Choroid plexus epithelial cell (primary cell): Measurements from ENCODE around the gene SURF6.

ENCODE experiments used
- DNase-seq: peaks from one replicate; pipeline ENCODE4 v3.0.0-alpha.2; 2010; ENCODE audit warnings: low read depth
- H3K4me3 ChIP-seq: 2 replicates; pipeline ENCODE4 v1.5.1; 2011; ENCODE audit warnings: low read depth, mild to moderate bottlenecking, control low read depth, low read length, moderate library complexity
- CTCF ChIP-seq: conservative IDR thresholded peaks from 2 replicates; pipeline ENCODE4 v1.5.1; 2011; ENCODE audit warnings: low read depth, mild to moderate bottlenecking, control low read depth, inconsistent platforms, low read length, moderate library complexity

SURF6 gene

GRCh38 chr9:133347515-133347984, 11.6 kb upstream of the SURF6 start:
- peak overlapping the region; percentile 83 for H3K4me3 ChIP-seq
- DNase-seq, result peak; percentile 20
- no peak for TF ChIP-seq CTCF

DNA sequence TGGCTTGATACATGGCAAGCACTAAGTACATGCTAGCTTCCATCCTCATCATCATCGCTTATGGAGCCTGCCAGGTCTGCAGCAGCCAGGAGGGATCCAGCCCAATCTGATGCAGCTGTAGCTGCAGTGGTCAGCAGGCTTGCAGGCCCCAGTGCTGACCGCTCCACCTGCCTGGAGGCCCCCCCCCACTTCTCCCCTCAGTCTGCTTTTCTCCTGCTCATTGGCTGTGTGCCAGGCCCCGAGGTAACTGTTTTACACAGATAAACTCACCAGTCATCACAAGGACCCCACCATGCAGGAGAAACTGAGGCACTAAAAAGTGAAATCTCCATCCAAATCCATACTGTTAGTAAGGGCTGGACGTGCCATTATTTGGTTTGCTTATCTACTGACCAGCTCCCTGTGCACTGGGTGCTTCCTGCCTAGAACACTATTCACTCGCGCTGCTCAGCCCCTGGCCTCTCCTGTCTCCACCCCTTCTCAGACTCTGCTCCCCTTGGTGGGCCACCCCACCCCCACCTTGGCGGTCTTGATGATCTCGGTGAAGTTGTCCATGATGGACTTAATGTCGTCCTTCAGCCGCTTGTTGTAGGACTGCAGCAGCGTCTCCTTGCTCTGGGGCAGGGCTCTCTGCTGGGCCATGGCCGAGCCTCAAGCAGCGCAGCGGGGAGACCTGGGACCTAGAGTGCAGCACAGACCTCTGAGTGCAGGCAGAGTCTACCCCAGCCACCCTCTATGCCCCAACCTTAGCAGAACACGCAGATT, 10.2 kb upstream of the SURF6 start:
- no peak for TF ChIP-seq CTCF
- DNase-seq, result no peak
- H3K4me3 ChIP-seq, result peak overlapping the region; percentile 83

- no peak for DNase-seq
- TF ChIP-seq CTCF, result no peak
- H3K4me3 ChIP-seq, result no peak overlapping the region
Observed at GRCh38 chr9:133345596-133345995, 9.6 kb upstream of the SURF6 start.

DNA sequence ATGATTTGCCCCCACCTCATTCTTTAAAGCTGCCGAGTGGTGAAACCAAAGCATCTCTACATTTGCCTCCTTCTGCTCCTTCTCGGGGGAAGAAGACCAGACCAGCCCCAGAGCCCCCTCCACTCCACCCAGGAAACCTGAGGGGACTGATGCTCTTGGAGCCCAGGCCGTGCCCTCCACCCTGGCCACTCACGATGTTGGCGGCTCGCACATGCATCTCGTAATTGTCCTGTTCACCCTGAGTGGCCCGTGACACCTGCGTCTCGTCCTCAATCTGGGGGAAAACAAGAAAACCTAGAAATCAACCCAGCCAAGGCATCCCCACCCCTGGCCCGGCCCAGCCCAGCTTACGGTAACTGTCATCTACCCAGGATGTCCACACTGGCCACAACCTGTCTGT, 9.0 kb upstream of the SURF6 start:
- H3K4me3 ChIP-seq, result no peak overlapping the region

GRCh38 chr9:133344071-133344470, 8.1 kb upstream of the SURF6 start:
- no peak for TF ChIP-seq CTCF
- no peak overlapping the region for H3K4me3 ChIP-seq
- no peak for DNase-seq

More for the DNA sequence above, 9.0 kb upstream of the SURF6 start:
- DNase-seq, result no peak
- TF ChIP-seq CTCF, result no peak

DNA sequence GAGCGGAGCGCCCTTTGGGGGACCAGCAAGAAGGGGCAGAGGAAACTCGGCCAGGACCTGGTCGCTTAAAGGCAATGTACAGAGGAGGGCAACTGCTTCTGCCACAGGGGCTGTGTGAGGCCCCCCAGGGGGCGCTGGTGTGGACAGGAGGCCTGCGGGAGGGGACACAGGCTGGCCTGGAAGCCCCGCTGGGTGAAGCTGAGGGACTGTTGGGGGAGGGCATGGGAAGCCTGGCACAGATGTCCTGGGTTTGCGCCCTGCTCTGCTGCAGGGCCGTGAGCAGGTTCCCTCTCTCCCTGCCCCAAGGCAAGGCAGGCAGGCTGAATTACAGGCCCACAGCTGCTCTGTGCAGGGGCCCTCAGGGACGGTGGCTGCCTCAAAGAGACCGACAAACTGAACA, 6.6 kb upstream of the SURF6 start:
- no peak for DNase-seq
- peak; percentile 35 for TF ChIP-seq CTCF
- H3K4me3 ChIP-seq, result no peak overlapping the region

GRCh38 chr9:133342069-133342406, 6.0 kb upstream of the SURF6 start:
- H3K4me3 ChIP-seq, result no peak overlapping the region
- no peak for DNase-seq
- peak; percentile 50 for TF ChIP-seq CTCF
